Neural cell (in vitro differentiated cells): ENCODE results near the gene PIK3CG.
"Not testable (repeated sequence)": the region's sequence is repeated elsewhere in the genome, so short reads cannot be mapped to it uniquely, and the experiment has no call there.

ENCODE experiments used
- CTCF ChIP-seq: fragments of 450-650 bp; IDR thresholded peaks from 2 replicates; pipeline ENCODE4 v1.5.1; 2014; ENCODE audit warnings: antibody characterized with exemption, mild to moderate bottlenecking, moderate library complexity; ENCODE audit not compliant: poor library complexity, severe bottlenecking
- EP300 ChIP-seq: fragments of 450-650 bp; conservative IDR thresholded peaks from 2 replicates; pipeline ENCODE4 v1.6.1; 2014; ENCODE audit warnings: antibody characterized with exemption, mild to moderate bottlenecking, moderate library complexity; ENCODE audit not compliant: poor library complexity, severe bottlenecking
- EZH2 ChIP-seq: fragments of 200-600, 300-800 bp; shearing (Covaris generic), sonication (generic); IDR thresholded peaks from 2 replicates; pipeline ENCODE4 v1.6.1; 2014; ENCODE audit warnings: antibody characterized with exemption, low read length, borderline replicate concordance, mild to moderate bottlenecking; ENCODE audit not compliant: insufficient read depth, poor library complexity, severe bottlenecking
- MXI1 ChIP-seq: fragments of 450-650 bp; conservative IDR thresholded peaks from 2 replicates; pipeline ENCODE4 v1.6.1; 2014; ENCODE audit warnings: antibody characterized with exemption, mild to moderate bottlenecking; ENCODE audit not compliant: poor library complexity, severe bottlenecking
- POLR2AphosphoS5 ChIP-seq: IDR thresholded peaks from 2 replicates; pipeline ENCODE4 v1.6.1; 2012
- RAD21 ChIP-seq: fragments of 450-650 bp; conservative IDR thresholded peaks from 2 replicates; pipeline ENCODE4 v1.6.1; 2014; ENCODE audit warnings: antibody characterized with exemption, mild to moderate bottlenecking, moderate library complexity
- REST ChIP-seq: IDR thresholded peaks from 2 replicates; pipeline ENCODE4 v1.6.1; 2012; ENCODE audit warnings: borderline replicate concordance
- SMC3 ChIP-seq: fragments of 450-650 bp; conservative IDR thresholded peaks from 2 replicates; pipeline ENCODE4 v1.6.1; 2014; ENCODE audit warnings: antibody characterized with exemption, mild to moderate bottlenecking, moderate library complexity; ENCODE audit not compliant: poor library complexity

GRCh38 chr7:106830896-106831295, 34.2 kb upstream of the PIK3CG start:
- TF ChIP-seq CTCF, SMC3, EZH2, POLR2AphosphoS5, RAD21, REST, EP300, MXI1: not testable (repeated sequence)
